ENCODE measurements around the gene SEC61A1. TPM values are rescaled to one million over a fixed set of nuclear protein-coding genes. Genes with fewer than 3 reads are reported as not detected.

SEC61A1 gene
- total RNA-seq, 1 donor from 2014 or later: 184 TPM

DNA sequence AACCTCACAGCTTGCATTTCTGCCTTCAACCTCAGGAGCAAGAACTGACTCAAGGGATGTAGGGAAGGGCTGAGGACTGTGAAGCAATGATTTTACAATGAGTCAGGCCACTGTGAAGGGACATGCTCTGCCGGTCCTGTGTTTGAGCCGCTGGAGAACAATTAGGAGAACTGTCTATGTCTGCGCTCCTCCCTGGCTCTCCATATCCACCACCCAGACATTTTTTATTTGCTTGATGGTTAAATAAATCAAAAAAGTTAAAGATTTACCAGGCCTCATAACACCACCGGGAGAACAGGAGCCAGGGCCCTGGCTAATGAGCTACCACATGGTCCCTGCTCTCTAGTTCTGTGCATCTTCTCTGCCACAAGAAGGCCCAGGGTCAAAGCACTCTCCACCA is 29.6 kb downstream of the SEC61A1 start:
- DNase-seq (ENCODE audit: low read depth, low spot score): no peak
- Mint-ChIP-seq H3K4me3 (no peak overlapping the region), H3K36me3 (ENCODE audit: low read depth) (peaks cover 6% of the 10 kb centered on the region), H3K9me3 (no peaks in the 10 kb centered on the region), H3K4me1 (peaks cover 4% of the 10 kb centered on the region), H3K27me3 (ENCODE audit: low read depth) (peaks cover 4% of the 10 kb centered on the region), H3K27ac (ENCODE audit: unreplicated experiment) (no peak overlapping the region)
- TF ChIP-seq, protein P1, sequence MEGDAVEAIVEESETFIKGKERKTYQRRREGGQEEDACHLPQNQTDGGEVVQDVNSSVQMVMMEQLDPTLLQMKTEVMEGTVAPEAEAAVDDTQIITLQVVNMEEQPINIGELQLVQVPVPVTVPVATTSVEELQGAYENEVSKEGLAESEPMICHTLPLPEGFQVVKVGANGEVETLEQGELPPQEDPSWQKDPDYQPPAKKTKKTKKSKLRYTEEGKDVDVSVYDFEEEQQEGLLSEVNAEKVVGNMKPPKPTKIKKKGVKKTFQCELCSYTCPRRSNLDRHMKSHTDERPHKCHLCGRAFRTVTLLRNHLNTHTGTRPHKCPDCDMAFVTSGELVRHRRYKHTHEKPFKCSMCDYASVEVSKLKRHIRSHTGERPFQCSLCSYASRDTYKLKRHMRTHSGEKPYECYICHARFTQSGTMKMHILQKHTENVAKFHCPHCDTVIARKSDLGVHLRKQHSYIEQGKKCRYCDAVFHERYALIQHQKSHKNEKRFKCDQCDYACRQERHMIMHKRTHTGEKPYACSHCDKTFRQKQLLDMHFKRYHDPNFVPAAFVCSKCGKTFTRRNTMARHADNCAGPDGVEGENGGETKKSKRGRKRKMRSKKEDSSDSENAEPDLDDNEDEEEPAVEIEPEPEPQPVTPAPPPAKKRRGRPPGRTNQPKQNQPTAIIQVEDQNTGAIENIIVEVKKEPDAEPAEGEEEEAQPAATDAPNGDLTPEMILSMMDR (conservative IDR thresholded peaks at IDR 0.05): no peak

DNA sequence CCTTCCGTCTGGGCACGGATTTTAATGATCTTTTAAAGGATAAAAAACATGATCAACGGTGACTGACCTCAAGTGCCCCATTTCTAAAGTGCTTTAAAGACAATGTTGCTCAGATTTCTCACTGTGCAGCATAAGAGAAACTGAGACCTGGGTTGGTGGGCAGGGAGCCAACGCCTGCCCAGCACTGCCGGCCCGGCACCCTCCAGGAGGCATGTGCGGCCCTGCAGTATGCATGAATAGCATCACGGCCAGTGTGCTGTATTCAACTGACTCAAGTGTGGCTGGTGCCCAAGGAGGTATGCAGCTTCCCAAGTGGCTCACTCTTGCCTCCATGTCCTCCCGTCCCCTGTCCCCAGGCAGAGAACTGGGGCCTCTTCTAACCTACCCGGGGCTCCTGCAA is 30.3 kb downstream of the SEC61A1 start:
- Mint-ChIP-seq H3K36me3 (ENCODE audit: low read depth) (peaks cover 10% of the 10 kb centered on the region), H3K4me1 (peaks cover 4% of the 10 kb centered on the region), H3K27ac (ENCODE audit: unreplicated experiment) (no peak overlapping the region), H3K9me3 (no peaks in the 10 kb centered on the region), H3K4me3 (no peak overlapping the region), H3K27me3 (ENCODE audit: low read depth) (peaks cover 4% of the 10 kb centered on the region)
- no peak for DNase-seq (ENCODE audit: low read depth, low spot score)
- TF ChIP-seq, protein P1 (conservative IDR thresholded peaks at IDR 0.05): no peak

DNA sequence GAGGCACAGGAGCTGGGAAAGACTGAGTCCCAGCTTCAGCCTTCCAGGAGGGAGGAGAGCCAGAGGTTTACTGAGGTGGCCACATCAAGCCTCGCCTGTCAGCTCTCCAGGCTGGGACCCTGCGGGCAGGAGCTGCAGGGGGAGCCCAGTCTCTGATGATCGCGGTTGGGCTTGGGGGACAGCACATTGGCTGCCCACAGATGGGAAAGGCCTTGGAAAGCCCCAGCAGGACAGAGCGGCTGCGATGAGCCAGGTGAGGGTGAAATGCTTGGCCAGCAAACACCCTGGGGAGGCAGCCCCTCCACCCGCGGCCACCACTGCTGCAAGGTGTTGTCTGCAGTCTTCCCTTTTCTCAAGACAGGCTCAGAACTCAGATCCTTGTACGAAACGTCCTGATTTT is 31.2 kb downstream of the SEC61A1 start:
- peaks cover 10% of the 10 kb centered on the region for H3K36me3 Mint-ChIP-seq (ENCODE audit: low read depth)
- H3K27ac Mint-ChIP-seq (ENCODE audit: unreplicated experiment): no peak overlapping the region
- peaks cover 2% of the 10 kb centered on the region for H3K27me3 Mint-ChIP-seq (ENCODE audit: low read depth)
- TF ChIP-seq, protein P1 (conservative IDR thresholded peaks at IDR 0.05): no peak
- no peaks in the 10 kb centered on the region for H3K9me3 Mint-ChIP-seq
- DNase-seq (ENCODE audit: low read depth, low spot score): no peak
- H3K4me3 Mint-ChIP-seq: no peak overlapping the region
- no peaks in the 10 kb centered on the region for H3K4me1 Mint-ChIP-seq

DNA sequence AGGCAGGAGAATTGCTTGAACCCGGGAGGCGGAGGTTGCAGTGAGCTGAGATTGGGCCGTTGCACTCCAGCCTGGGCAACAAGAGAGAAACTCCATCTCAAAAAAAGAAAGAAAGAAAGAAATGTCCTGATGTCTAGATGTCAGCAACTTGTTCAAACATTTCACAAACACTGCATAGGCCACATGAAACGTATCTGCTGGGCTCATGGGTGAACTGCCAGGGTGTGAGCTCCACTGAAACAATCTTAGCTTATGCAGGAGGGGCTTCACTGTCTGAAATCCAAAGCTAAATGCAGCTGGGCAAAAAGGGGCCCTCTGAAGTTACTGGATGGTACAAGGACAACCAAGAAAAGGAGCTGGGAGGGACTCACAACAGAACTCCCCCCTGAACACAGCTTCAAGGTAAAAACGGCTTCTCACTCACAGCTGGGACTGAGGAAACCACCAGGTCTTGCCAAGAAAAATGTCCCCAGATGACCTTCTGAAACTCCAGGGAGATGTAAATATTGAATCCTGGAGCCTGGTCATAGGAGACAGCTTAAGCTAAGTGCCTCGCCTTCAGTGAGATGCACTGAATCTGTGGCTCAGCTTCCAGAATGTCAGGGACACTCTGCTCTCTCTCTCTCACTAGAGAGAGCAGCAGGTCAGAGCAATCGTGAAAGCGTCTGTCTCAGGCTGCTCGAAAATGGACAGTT is 31.9 kb downstream of the SEC61A1 start:
- Mint-ChIP-seq H3K27me3 (ENCODE audit: low read depth) (no peaks in the 10 kb centered on the region), H3K36me3 (ENCODE audit: low read depth) (peaks cover 10% of the 10 kb centered on the region), H3K4me1 (no peaks in the 10 kb centered on the region), H3K9me3 (no peaks in the 10 kb centered on the region), H3K4me3 (no peak overlapping the region), H3K27ac (ENCODE audit: unreplicated experiment) (no peak overlapping the region)
- TF ChIP-seq, protein P1 (conservative IDR thresholded peaks at IDR 0.05): no peak
- no peak for DNase-seq (ENCODE audit: low read depth, low spot score)

DNA sequence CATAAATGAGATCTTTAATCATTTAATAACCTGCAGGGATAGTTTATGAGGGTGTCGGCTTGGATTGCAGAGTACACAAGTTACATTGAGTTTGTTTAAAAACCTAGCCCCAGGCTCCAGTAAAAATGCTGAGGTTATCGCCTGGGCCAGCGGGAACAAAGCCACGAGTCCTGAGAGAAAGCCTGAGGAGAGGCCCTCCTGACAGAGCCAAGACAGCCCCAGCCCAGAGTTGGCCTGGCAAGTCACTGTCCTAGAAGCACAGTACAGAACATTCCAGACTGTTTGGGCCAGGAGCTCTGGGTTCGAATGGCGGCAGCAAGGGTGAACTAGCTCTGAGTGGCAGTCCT is 32.4 kb downstream of the SEC61A1 start:
- H3K4me3 Mint-ChIP-seq: no peak overlapping the region
- no peaks in the 10 kb centered on the region for H3K27me3 Mint-ChIP-seq (ENCODE audit: low read depth)
- H3K36me3 Mint-ChIP-seq (ENCODE audit: low read depth): peaks cover 10% of the 10 kb centered on the region
- no peak overlapping the region for H3K27ac Mint-ChIP-seq (ENCODE audit: unreplicated experiment)
- no peaks in the 10 kb centered on the region for H3K4me1 Mint-ChIP-seq
- H3K9me3 Mint-ChIP-seq: no peaks in the 10 kb centered on the region
- DNase-seq (ENCODE audit: low read depth, low spot score): no peak
- TF ChIP-seq, protein P1 (conservative IDR thresholded peaks at IDR 0.05): no peak
